H1 (cell line): ENCODE data around the gene CNNM4.

ENCODE experiments used
- ASH2L ChIP-seq: fragments of 200-600, 300-600 bp; sonication (generic); IDR thresholded peaks from one replicate; pipeline ENCODE4 v1.7.1; 2017; ENCODE audit warnings: low read length
- ATF3 ChIP-seq: IDR thresholded peaks from 2 replicates; pipeline ENCODE4 v1.6.1; 2011; ENCODE audit warnings: low read depth, mild to moderate bottlenecking, low read length; ENCODE audit not compliant: insufficient read depth
- CTCF ChIP-seq, 3 experiments: IDR thresholded peaks; 1 replicate in 2 of 3; 2 replicates in 1 of 3; pipeline versions ENCODE4 v1.5.1 to v1.6.1; 2011; ENCODE audit warnings: low read length in 3 of 3, mild to moderate bottlenecking in 3 of 3, inconsistent platforms in 2 of 3, low read depth in 1 of 3, moderate library complexity in 1 of 3; ENCODE audit not compliant: insufficient read depth in 1 of 3; ENCODE audit errors: control extremely low read depth in 1 of 3
- EGR1 ChIP-seq: IDR thresholded peaks from 2 replicates; pipeline ENCODE4 v1.6.1; 2011; ENCODE audit warnings: low read depth, low read length, borderline replicate concordance
- EZH2 ChIP-seq: fragments of 200-600 bp; sonication (generic); IDR thresholded peaks from 2 replicates; pipeline ENCODE4 v1.7.1; 2012; ENCODE audit warnings: low read depth, mild to moderate bottlenecking, moderate library complexity, low read length, inconsistent platforms; ENCODE audit not compliant: severe bottlenecking
- GABPA ChIP-seq: IDR thresholded peaks from 2 replicates; pipeline ENCODE4 v1.6.1; 2011; ENCODE audit warnings: mild to moderate bottlenecking, low read length, moderate library complexity, borderline replicate concordance; ENCODE audit not compliant: insufficient read depth
- HDAC6 ChIP-seq: IDR thresholded peaks from one replicate; pipeline ENCODE4 v1.7.1; 2012; ENCODE audit warnings: low read depth, mild to moderate bottlenecking, inconsistent platforms, low read length, moderate library complexity
- POLR2A ChIP-seq, 2 experiments: IDR thresholded peaks; 1 replicate in 1 of 2; 2 replicates in 1 of 2; pipeline ENCODE4 v1.6.1; 2011; ENCODE audit warnings: low read depth in 2 of 2, low read length in 2 of 2, mild to moderate bottlenecking in 2 of 2; ENCODE audit errors: control extremely low read depth in 1 of 2
- USF2 ChIP-seq: IDR thresholded peaks from 2 replicates; pipeline ENCODE4 v1.6.1; 2011; ENCODE audit warnings: low read length, improper control_type of control experiment

- TF ChIP-seq GABPA (no peak), CTCF (IDR thresholded peaks at IDR 0.05; ENCODE audit: control extremely low read depth in 1 of 3, insufficient read depth in 1 of 3, low read depth in 1 of 3, low read length in 3 of 3) (no peak), EZH2 (no peak), ATF3 (no peak), HDAC6 (no peak), EGR1 (no peak), POLR2A (IDR thresholded peaks at IDR 0.05; ENCODE audit: control extremely low read depth in 1 of 2, low read depth in 2 of 2, low read length in 2 of 2) (no peak), ASH2L (no peak), USF2 (no peak)
Observed at GRCh38 chr2:96813656-96814055, 53.0 kb downstream of the CNNM4 start.
